Suprapubic skin (tissue), 4 donors: ENCODE results near the gene COL9A3. TPM values are rescaled to one million over a fixed set of nuclear protein-coding genes. Genes with fewer than 3 reads are reported as not detected.

ENCODE experiments used
- DNase-seq, 2 donors: peaks; one replicate each; pipeline ENCODE4 v3.0.0-alpha.2; 2019; ENCODE audit warnings: low spot score in 2 of 2
- H3K27ac ChIP-seq: fragments of 200-600 bp; sonication (generic); one replicate; pipeline ENCODE4 v1.5.1; 2019
- H3K27me3 ChIP-seq: fragments of 200-600 bp; sonication (generic); one replicate; pipeline ENCODE4 v1.5.1; 2019
- H3K36me3 ChIP-seq: fragments of 200-600 bp; sonication (generic); one replicate; pipeline ENCODE4 v1.5.1; 2019
- H3K4me1 ChIP-seq: fragments of 200-600 bp; sonication (generic); one replicate; pipeline ENCODE4 v1.5.1; 2019
- H3K4me3 ChIP-seq: fragments of 200-600 bp; sonication (generic); one replicate; pipeline ENCODE4 v1.5.1; 2019; ENCODE audit warnings: mild to moderate bottlenecking
- H3K9me3 ChIP-seq: fragments of 200-600 bp; sonication (generic); one replicate; pipeline ENCODE4 v1.5.1; 2019
- EP300 ChIP-seq: sonication (generic); formaldehyde crosslinking; IDR thresholded peaks from one replicate; pipeline ENCODE4 v1.6.1; 2017; ENCODE audit warnings: antibody characterized with exemption
- POLR2A ChIP-seq, 2 donors: fragments of 450-650 bp; IDR thresholded peaks; one replicate each; pipeline ENCODE4 v1.6.1; 2017; ENCODE audit warnings: antibody characterized with exemption in 2 of 2, mild to moderate bottlenecking in 2 of 2, moderate library complexity in 2 of 2
- POLR2AphosphoS5 ChIP-seq, 3 donors: sonication (generic); formaldehyde crosslinking; IDR thresholded peaks; one replicate each; pipeline ENCODE4 v1.6.1; 2017; ENCODE audit warnings: antibody characterized with exemption in 3 of 3
- WGBS: methylation state at CpG from one replicate; pipeline ENCODE4 v1.1.5; 2018; 5-methylcytosine and 5-hydroxymethylcytosine counted together
- total RNA-seq, 4 donors: library from RNA; depleted of rRNA; stranded (reverse); fragments of >200 nt; gene quantifications; one replicate each; pipeline ENCODE4 v1.1.0, GENCODE V29; 2016
- TF ChIP-seq, protein P1 (sequence below), 2 donors: fragments of 200-600 bp in 1 of 2; fragments of 450-650 bp in 1 of 2; sonication (generic) in 1 of 2; IDR thresholded peaks; one replicate each; pipeline ENCODE4 v1.5.1; 2016 to 2019; ENCODE audit warnings: antibody characterized with exemption in 2 of 2, mild to moderate bottlenecking in 1 of 2, moderate library complexity in 1 of 2

The COL9A3 gene
- total RNA-seq, 4 donors from 2014 or later, result 6.1 to 11.3 (median 8.1) TPM

DNA sequence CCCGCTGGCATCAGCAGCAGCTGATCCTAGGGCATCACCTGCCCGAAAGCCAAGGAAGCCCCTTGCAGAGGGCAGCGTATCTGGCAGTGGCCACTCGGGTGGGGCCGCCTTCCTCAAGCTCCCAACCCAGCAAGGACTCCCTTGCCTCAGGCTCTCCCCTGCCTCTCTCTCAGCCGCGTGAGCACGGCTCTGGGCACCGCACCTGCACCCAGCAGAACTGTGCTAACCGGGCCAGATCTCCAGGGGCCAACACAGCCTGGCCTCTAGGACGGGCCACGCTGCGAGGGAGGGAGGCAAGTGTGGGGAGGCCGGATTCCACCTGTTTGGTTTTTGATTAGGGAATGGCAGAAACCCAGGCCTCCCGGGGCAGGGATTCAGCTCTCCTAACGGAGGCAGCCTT lies 32.4 kb upstream of the COL9A3 start:
- no peaks in the 10 kb centered on the region for H3K9me3 ChIP-seq
- no peaks in the 10 kb centered on the region for H3K36me3 ChIP-seq
- no peak for DNase-seq
- H3K4me3 ChIP-seq, result no peak overlapping the region
- WGBS, result 93% methylated on average over 6 of the region's 16 CpGs
- H3K4me1 ChIP-seq, result no peaks in the 10 kb centered on the region
- no peak for TF ChIP-seq EP300
- TF ChIP-seq POLR2AphosphoS5 (IDR thresholded peaks at IDR 0.05), result no peak
- TF ChIP-seq POLR2A (IDR thresholded peaks at IDR 0.05), result no peak
- TF ChIP-seq, protein P1, sequence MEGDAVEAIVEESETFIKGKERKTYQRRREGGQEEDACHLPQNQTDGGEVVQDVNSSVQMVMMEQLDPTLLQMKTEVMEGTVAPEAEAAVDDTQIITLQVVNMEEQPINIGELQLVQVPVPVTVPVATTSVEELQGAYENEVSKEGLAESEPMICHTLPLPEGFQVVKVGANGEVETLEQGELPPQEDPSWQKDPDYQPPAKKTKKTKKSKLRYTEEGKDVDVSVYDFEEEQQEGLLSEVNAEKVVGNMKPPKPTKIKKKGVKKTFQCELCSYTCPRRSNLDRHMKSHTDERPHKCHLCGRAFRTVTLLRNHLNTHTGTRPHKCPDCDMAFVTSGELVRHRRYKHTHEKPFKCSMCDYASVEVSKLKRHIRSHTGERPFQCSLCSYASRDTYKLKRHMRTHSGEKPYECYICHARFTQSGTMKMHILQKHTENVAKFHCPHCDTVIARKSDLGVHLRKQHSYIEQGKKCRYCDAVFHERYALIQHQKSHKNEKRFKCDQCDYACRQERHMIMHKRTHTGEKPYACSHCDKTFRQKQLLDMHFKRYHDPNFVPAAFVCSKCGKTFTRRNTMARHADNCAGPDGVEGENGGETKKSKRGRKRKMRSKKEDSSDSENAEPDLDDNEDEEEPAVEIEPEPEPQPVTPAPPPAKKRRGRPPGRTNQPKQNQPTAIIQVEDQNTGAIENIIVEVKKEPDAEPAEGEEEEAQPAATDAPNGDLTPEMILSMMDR (IDR thresholded peaks at IDR 0.05), result no peak
- H3K27me3 ChIP-seq, result peaks cover 31% of the 10 kb centered on the region
- H3K27ac ChIP-seq, result no peak overlapping the region

DNA sequence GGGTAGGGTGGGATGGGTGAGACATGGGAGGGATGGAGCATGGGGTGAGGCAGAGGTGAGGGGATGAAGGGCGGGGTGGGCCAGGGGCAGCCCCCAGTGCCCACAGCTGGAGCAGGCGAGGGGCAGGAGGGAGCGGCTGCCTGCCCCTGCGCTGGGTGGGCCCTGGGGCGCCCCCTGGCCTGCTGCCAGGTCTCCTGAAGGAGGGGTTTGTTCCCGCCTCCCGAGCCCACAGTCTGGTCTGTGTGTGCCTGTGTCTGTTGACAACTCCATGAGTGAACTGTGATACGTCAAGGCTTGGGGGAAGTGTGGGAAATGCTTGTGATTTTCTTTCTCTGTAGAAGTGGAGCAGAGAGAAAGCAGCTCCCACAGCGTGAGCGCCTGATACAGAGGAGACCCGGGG lies 31.5 kb upstream of the COL9A3 start:
- Histone ChIP-seq H3K36me3 (no peaks in the 10 kb centered on the region), H3K4me3 (no peak overlapping the region), H3K27ac (no peak overlapping the region), H3K4me1 (no peaks in the 10 kb centered on the region), H3K27me3 (peaks cover 22% of the 10 kb centered on the region), H3K9me3 (no peaks in the 10 kb centered on the region)
- TF ChIP-seq EP300 (no peak), POLR2A (IDR thresholded peaks at IDR 0.05) (no peak), POLR2AphosphoS5 (IDR thresholded peaks at IDR 0.05) (no peak)
- TF ChIP-seq, protein P1 (IDR thresholded peaks at IDR 0.05), result no peak
- WGBS, result 52% methylated on average over 11 of the region's 11 CpGs
- no peak for DNase-seq

DNA sequence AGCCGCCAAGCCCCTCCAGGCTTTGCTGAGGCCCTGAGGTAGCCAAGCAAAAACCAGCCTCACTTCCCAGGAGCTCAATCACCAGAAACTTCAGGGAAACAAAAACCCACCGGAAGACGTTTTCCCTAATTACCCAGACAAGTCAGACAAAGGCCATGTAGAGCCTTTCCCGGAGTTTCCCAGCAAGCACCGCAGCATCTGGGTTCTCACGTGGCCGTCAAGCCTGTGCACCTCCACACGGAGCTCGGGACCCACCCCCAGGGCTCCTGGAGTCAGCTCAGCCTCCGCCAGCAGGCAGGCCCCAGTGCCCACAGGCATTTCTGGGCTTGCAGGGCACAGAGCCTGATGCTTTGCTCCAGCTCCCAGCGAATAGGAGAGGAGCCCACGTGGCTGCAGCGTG lies 30.7 kb upstream of the COL9A3 start:
- Histone ChIP-seq H3K27me3 (peaks cover 16% of the 10 kb centered on the region), H3K27ac (no peak overlapping the region), H3K4me1 (peaks cover 1% of the 10 kb centered on the region), H3K4me3 (no peak overlapping the region), H3K9me3 (no peaks in the 10 kb centered on the region), H3K36me3 (no peaks in the 10 kb centered on the region)
- WGBS, result 52% methylated on average over 6 of the region's 13 CpGs
- DNase-seq, result no peak
- TF ChIP-seq EP300, result no peak
- TF ChIP-seq POLR2AphosphoS5 (IDR thresholded peaks at IDR 0.05), result no peak
- TF ChIP-seq POLR2A (IDR thresholded peaks at IDR 0.05), result no peak
- TF ChIP-seq, protein P1 (IDR thresholded peaks at IDR 0.05), result no peak

DNA sequence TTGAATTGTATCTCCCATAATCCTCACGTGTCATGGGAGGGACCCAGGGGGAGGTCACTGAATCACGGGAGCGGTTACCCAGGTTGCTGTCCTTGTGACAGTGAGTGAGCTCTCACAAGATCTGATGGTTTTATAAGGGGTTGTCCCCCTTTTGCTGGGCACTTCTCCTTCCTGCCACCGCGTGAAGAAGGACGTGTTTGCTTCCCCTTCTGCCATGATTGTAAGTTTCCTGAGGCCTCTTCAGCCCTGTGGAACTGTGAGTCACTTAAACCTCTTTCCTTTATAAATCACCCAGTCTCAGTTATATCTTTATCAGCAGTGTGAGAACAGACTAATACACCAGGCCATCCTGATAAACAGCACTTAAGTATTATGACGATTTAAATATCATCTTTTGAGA lies 29.5 kb upstream of the COL9A3 start:
- no peak for DNase-seq
- H3K4me1 ChIP-seq, result peaks cover 7% of the 10 kb centered on the region
- peaks cover 16% of the 10 kb centered on the region for H3K27me3 ChIP-seq
- H3K36me3 ChIP-seq, result no peaks in the 10 kb centered on the region
- 76% methylated on average over 7 of the region's 7 CpGs for WGBS
- no peak overlapping the region for H3K4me3 ChIP-seq
- H3K9me3 ChIP-seq, result no peaks in the 10 kb centered on the region
- TF ChIP-seq, protein P1 (IDR thresholded peaks at IDR 0.05), result no peak
- no peak for TF ChIP-seq POLR2AphosphoS5 (IDR thresholded peaks at IDR 0.05)
- TF ChIP-seq POLR2A (IDR thresholded peaks at IDR 0.05), result no peak
- no peak for TF ChIP-seq EP300
- H3K27ac ChIP-seq, result no peak overlapping the region

DNA sequence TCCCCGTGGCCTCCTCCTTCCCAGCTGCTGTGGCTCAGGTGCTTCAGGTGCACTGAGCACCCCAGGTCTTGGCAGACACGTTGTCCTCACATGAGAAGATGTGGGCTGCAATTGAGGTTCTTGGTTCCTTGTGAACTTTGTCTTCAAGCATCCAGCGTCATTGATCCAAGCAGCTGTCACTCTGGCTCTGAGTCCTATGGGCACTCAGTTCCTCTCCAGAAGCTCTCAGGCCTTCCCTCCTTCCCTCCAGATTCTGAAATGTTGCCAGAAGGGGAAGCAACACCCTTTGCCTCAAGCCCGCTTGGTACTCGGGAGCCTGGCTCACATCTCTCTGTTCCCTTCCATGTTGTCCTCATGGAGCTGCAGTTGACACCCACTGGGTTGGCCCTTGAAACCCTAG lies 29.0 kb upstream of the COL9A3 start:
- H3K27ac ChIP-seq, result no peak overlapping the region
- TF ChIP-seq EP300 (no peak), POLR2AphosphoS5 (IDR thresholded peaks at IDR 0.05) (no peak)
- TF ChIP-seq, protein P1 (IDR thresholded peaks at IDR 0.05), result no peak
- H3K9me3 ChIP-seq, result no peaks in the 10 kb centered on the region
- peaks cover 16% of the 10 kb centered on the region for H3K27me3 ChIP-seq
- no peak for DNase-seq
- H3K4me3 ChIP-seq, result no peak overlapping the region
- peaks cover 7% of the 10 kb centered on the region for H3K4me1 ChIP-seq
- WGBS, result 60% methylated on average over 5 of the region's 5 CpGs
- H3K36me3 ChIP-seq, result no peaks in the 10 kb centered on the region
